GM18868 (cell line): ENCODE data around the gene EXOSC3.
A peak's percentile ranks its signal among the peaks of the same experiment; 100 is the strongest.

ENCODE experiments used
- ATAC-seq: cut with Tn5 transposase; IDR thresholded peaks from one replicate; pipeline ENCODE4 v1.9.1; 2021; ENCODE audit warnings: mild to moderate bottlenecking, moderate library complexity; ENCODE audit not compliant: unreplicated experiment

EXOSC3 gene

DNA sequence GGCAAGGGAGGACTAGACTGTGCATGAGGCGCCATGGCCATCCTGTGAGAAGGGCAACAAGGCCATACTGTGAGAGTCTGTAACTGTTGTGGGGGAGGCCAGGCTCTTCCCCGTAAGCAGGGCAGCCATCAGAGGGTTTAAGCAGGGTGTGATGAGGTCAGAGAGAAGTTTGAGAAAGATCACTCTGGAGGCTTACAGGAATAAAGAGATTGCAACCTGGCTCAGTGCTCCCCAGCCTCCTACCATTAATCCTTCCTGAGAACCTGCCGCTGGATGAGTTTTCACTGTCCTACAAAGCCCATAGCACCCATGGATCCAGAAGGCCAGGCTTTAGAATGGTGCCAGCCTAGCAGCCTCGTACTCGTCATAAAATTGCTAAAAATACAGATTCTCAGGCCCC, 45.6 kb downstream of the EXOSC3 start:
- ATAC-seq: no peak

GRCh38 chr9:37732952-37733351, 51.9 kb downstream of the EXOSC3 start:
- ATAC-seq: peak; percentile 61

GRCh38 chr9:37732086-37732741, 52.6 kb downstream of the EXOSC3 start:
- ATAC-seq: no peak

- ATAC-seq: no peak
These were observed 54.0 kb downstream of the EXOSC3 start for GRCh38 chr9:37730839-37731238.

DNA sequence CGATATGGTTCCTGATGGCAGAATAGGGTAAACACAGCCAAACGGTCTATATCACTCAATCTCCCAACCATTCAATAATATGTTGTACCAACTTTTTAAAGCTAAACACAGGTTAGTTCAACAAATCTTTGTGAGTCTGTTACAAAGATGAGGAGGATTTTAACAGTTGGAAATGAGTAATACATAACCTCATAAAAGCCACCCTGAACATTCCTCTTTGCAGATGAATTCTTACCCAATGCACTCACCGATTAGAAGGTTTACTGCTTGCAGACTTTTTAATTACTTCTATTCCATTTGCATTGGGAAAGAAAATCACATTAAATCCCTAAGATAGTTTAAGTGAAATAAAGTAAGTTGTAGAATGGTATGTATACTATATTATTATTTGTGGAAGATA, 54.6 kb downstream of the EXOSC3 start:
- no peak for ATAC-seq
